PC-9 (cell line): Measurements from ENCODE around the gene HPGDS. TPM values are rescaled to one million over a fixed set of nuclear protein-coding genes. Genes with fewer than 3 reads are reported as not detected.

Experiments
- BruUV-seq: library from RNA; stranded (reverse); fragments of 400-500 nt; replicated peaks from 2 replicates; lab custom pipeline; 2021; lab: Mats Ljungman, UMichigan
- CTCF ChIA-PET: fragments of 300-600 bp; sonication (Branson Sonifier 250); formaldehyde crosslinking; loops from one replicate; lab custom pipeline; 2022; ENCODE audit warnings: antibody characterized with exemption; lab: Charles Lee
- POLR2A ChIA-PET: fragments of 300-600 bp; sonication (Branson Sonifier 250); formaldehyde crosslinking; loops from one replicate; lab custom pipeline; 2022; ENCODE audit warnings: antibody characterized with exemption; ENCODE audit not compliant: unreplicated experiment; lab: Charles Lee
- DNase-seq, 2 experiments: peaks; one replicate each; pipeline versions ENCODE4 v3.0.0 to v3.0.0-alpha.2; 2015 to 2022; ENCODE audit warnings: mixed read lengths in 1 of 2
- H2AFZ ChIP-seq: fragments of 200-600 bp; sonication (generic); 2 replicates; pipeline ENCODE4 v1.8.1; 2017; ENCODE audit warnings: antibody characterized with exemption
- H3F3A ChIP-seq: fragments of 200-600 bp; sonication (generic); 2 replicates; pipeline ENCODE4 v1.8.1; 2017; ENCODE audit warnings: antibody characterized with exemption, mild to moderate bottlenecking, low read depth; ENCODE audit not compliant: insufficient read depth
- H3K27ac ChIP-seq: fragments of 200-600 bp; sonication (generic); 2 replicates; pipeline ENCODE4 v1.6.1; 2016; ENCODE audit warnings: mixed run types
- H3K27me3 ChIP-seq: fragments of 200-600 bp; sonication (generic); 2 replicates; pipeline ENCODE4 v1.6.1; 2016; ENCODE audit warnings: low read depth, mixed run types; ENCODE audit not compliant: insufficient read depth
- H3K36me3 ChIP-seq: fragments of 200-600 bp; sonication (generic); 2 replicates; pipeline ENCODE4 v1.6.1; 2016; ENCODE audit warnings: low read depth, mixed run types
- H3K4me1 ChIP-seq: fragments of 200-600 bp; sonication (generic); replicated peaks from 2 replicates; pipeline ENCODE4 v1.6.1; 2016; ENCODE audit warnings: mixed run types; ENCODE audit not compliant: insufficient read depth
- H3K4me2 ChIP-seq: fragments of 200-600 bp; sonication (generic); 2 replicates; pipeline ENCODE4 v1.6.1; 2017; ENCODE audit warnings: mixed run types
- H3K4me3 ChIP-seq: fragments of 200-600 bp; sonication (generic); 2 replicates; pipeline ENCODE4 v1.6.1; 2016; ENCODE audit warnings: mixed run types
- H3K79me2 ChIP-seq: fragments of 200-600 bp; sonication (generic); 2 replicates; pipeline ENCODE4 v1.6.1; 2017; ENCODE audit warnings: low read depth, mixed run types
- H3K9me2 ChIP-seq: fragments of 200-600 bp; sonication (generic); 2 replicates; pipeline ENCODE4 v1.8.1; 2017; ENCODE audit warnings: mild to moderate bottlenecking; ENCODE audit not compliant: insufficient read depth
- H3K9me3 ChIP-seq: fragments of 200-600 bp; sonication (generic); 2 replicates; pipeline ENCODE4 v1.8.1; 2016; ENCODE audit warnings: low read depth; ENCODE audit not compliant: insufficient read depth
- H4K20me1 ChIP-seq: fragments of 200-600 bp; sonication (generic); 2 replicates; pipeline ENCODE4 v1.8.1; 2017; ENCODE audit not compliant: insufficient read depth
- EZH2 ChIP-seq: fragments of 200-600 bp; sonication (generic); IDR thresholded peaks from 2 replicates; pipeline ENCODE4 v1.8.0; 2017; ENCODE audit warnings: antibody characterized with exemption, low read depth
- intact Hi-C: fragments of 100-400 bp; cut with micrococcal nuclease; formaldehyde crosslinking; loops from one replicate; pipeline ENCODE4 v1.10.0; 2022; ENCODE audit not compliant: unreplicated experiment
- total RNA-seq: library from RNA; stranded (reverse); gene quantifications from 2 replicates; pipeline ENCODE4 v1.2.3, GENCODE V29; 2021
- TF ChIP-seq, protein P1 (sequence below): fragments of 200-600 bp; sonication (generic); conservative IDR thresholded peaks from 2 replicates; pipeline ENCODE4 v1.6.1; 2017; ENCODE audit warnings: mixed run types, antibody characterized with exemption, mild to moderate bottlenecking, moderate library complexity

Gene HPGDS
- total RNA-seq, 1 experiment from 2014 or later, result not detected

- Histone ChIP-seq H3K79me2 (no peaks in the 10 kb centered on the region), H3K9me2 (no peaks in the 10 kb centered on the region), H3K9me3 (no peaks in the 10 kb centered on the region), H3K27me3 (no peaks in the 10 kb centered on the region), H3K36me3 (no peaks in the 10 kb centered on the region), H3K4me1 (no peaks in the 10 kb centered on the region), H3K4me3 (no peak overlapping the region), H2AFZ (no peak overlapping the region), H4K20me1 (no peaks in the 10 kb centered on the region), H3F3A (no peaks in the 10 kb centered on the region), H3K27ac (no peak overlapping the region), H3K4me2 (no peak overlapping the region)
- no peak for TF ChIP-seq EZH2
- TF ChIP-seq, protein P1, sequence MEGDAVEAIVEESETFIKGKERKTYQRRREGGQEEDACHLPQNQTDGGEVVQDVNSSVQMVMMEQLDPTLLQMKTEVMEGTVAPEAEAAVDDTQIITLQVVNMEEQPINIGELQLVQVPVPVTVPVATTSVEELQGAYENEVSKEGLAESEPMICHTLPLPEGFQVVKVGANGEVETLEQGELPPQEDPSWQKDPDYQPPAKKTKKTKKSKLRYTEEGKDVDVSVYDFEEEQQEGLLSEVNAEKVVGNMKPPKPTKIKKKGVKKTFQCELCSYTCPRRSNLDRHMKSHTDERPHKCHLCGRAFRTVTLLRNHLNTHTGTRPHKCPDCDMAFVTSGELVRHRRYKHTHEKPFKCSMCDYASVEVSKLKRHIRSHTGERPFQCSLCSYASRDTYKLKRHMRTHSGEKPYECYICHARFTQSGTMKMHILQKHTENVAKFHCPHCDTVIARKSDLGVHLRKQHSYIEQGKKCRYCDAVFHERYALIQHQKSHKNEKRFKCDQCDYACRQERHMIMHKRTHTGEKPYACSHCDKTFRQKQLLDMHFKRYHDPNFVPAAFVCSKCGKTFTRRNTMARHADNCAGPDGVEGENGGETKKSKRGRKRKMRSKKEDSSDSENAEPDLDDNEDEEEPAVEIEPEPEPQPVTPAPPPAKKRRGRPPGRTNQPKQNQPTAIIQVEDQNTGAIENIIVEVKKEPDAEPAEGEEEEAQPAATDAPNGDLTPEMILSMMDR, result no peak
- CTCF ChIA-PET, result no interaction called here
- intact Hi-C loops, result no loop called here
- DNase-seq, result no peak
- POLR2A ChIA-PET, result no interaction called here
- BruUV-seq, result no TSS peak
These were observed 17.2 kb upstream of the HPGDS start for GRCh38 chr4:94359838-94360237.

DNA sequence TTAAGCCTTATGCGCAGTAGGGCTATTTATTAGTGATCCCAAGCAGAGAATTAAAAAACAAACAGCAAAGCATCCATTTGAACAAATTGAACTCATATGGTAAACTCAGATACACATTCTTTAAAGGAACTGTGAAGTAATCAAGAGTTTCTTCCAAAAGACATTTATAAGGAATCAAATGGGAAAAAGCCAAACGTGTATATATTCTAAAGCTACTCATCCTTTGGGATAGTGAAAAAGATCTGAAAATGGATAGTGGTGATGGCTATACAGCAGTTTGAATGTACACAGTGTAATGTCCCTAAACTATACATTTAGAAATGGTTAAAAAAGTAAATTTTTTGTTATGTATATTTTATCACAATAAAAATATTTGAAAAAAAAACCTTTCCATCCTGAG lies 16.6 kb upstream of the HPGDS start:
- no peak for TF ChIP-seq EZH2
- TF ChIP-seq, protein P1, result no peak
- H3K4me1 ChIP-seq, result no peaks in the 10 kb centered on the region
- no peak overlapping the region for H2AFZ ChIP-seq
- no peaks in the 10 kb centered on the region for H3F3A ChIP-seq
- H3K4me3 ChIP-seq, result no peak overlapping the region
- H3K36me3 ChIP-seq, result no peaks in the 10 kb centered on the region
- intact Hi-C loops, result no loop called here
- ChIA-PET POLR2A (no interaction called here), CTCF (no interaction called here)
- no peak overlapping the region for H3K27ac ChIP-seq
- BruUV-seq, result no TSS peak
- H4K20me1 ChIP-seq, result no peaks in the 10 kb centered on the region
- no peaks in the 10 kb centered on the region for H3K27me3 ChIP-seq
- H3K79me2 ChIP-seq, result no peaks in the 10 kb centered on the region
- no peak for DNase-seq
- H3K9me2 ChIP-seq, result no peaks in the 10 kb centered on the region
- H3K4me2 ChIP-seq, result no peak overlapping the region
- no peaks in the 10 kb centered on the region for H3K9me3 ChIP-seq

- no TSS peak for BruUV-seq
- ChIA-PET POLR2A (no interaction called here), CTCF (interaction anchor here (0.8 kb wide), 1 partner anchor 195 kb away, joined by 4 read pairs; no protein-coding TSS in a partner anchor)
- Histone ChIP-seq H3K9me2 (no peaks in the 10 kb centered on the region), H4K20me1 (no peaks in the 10 kb centered on the region), H3K27ac (no peak overlapping the region), H2AFZ (no peak overlapping the region), H3K79me2 (no peaks in the 10 kb centered on the region), H3K9me3 (no peaks in the 10 kb centered on the region), H3K36me3 (no peaks in the 10 kb centered on the region), H3K27me3 (no peaks in the 10 kb centered on the region), H3K4me3 (no peak overlapping the region), H3K4me2 (no peak overlapping the region), H3K4me1 (no peaks in the 10 kb centered on the region), H3F3A (no peaks in the 10 kb centered on the region)
- no peak for DNase-seq
- no peak for TF ChIP-seq EZH2
- TF ChIP-seq, protein P1, result no peak
- intact Hi-C loops, result no loop called here
These were observed 15.5 kb upstream of the HPGDS start for GRCh38 chr4:94358101-94358500.
